CD4-positive, alpha-beta T cell (primary cell): ENCODE results near the gene MRAS. TPM values are rescaled to one million over a fixed set of nuclear protein-coding genes. Genes with fewer than 3 reads are reported as not detected.

Experiments
- ATAC-seq: fragments of 200-7000 bp; cut with Tn5 transposase; one replicate; pipeline ENCODE4 v1.10.0; 2022; ENCODE audit warnings: mild to moderate bottlenecking; ENCODE audit not compliant: poor library complexity
- CTCF ChIA-PET: fragments of 350-600 bp; sonication (Branson Sonifier 250); formaldehyde crosslinking; loops from one replicate; lab custom pipeline; 2021; ENCODE audit warnings: antibody characterized with exemption, inconsistent platforms; lab: Charles Lee
- POLR2A ChIA-PET: fragments of 350-600 bp; sonication (Branson Sonifier 250); formaldehyde crosslinking; loops from one replicate; lab custom pipeline; 2021; ENCODE audit warnings: antibody characterized with exemption, inconsistent platforms; lab: Charles Lee
- DNase-seq, 14 experiments: peaks; one replicate each; pipeline ENCODE4 v3.0.0-alpha.2; 2013 to 2020; ENCODE audit warnings: mixed read lengths in 2 of 14
- H3K27ac ChIP-seq, 2 donors: one replicate each; pipeline versions ENCODE4 v1.5.1 to v1.7.0; 2013; ENCODE audit warnings: low read length in 2 of 2, low read depth in 1 of 2, mild to moderate bottlenecking in 1 of 2
- H3K27me3 ChIP-seq, 2 experiments: 1 replicate in 1 of 2; 2 replicates in 1 of 2; pipeline versions ENCODE4 v1.6.1 to v1.7.0; 2013; ENCODE audit warnings: low read length in 2 of 2, control low read depth in 1 of 2, mild to moderate bottlenecking in 1 of 2, moderate library complexity in 1 of 2; ENCODE audit not compliant: insufficient read depth in 2 of 2, control insufficient read depth in 1 of 2
- H3K36me3 ChIP-seq: one replicate; pipeline ENCODE4 v1.6.1; 2013; ENCODE audit warnings: low read length, control low read depth; ENCODE audit not compliant: insufficient read depth
- H3K4me1 ChIP-seq: one replicate; pipeline ENCODE4 v1.6.1; 2013; ENCODE audit warnings: low read length, control low read depth; ENCODE audit not compliant: insufficient read depth
- H3K4me3 ChIP-seq: one replicate; pipeline ENCODE4 v1.5.1; 2013; ENCODE audit warnings: mild to moderate bottlenecking, low read length, moderate library complexity
- H3K9me3 ChIP-seq, 2 experiments: 1 replicate in 1 of 2; 2 replicates in 1 of 2; pipeline versions ENCODE4 v1.6.1 to v1.7.0; 2013; ENCODE audit warnings: low read length in 2 of 2, mild to moderate bottlenecking in 2 of 2, control low read depth in 1 of 2, moderate library complexity in 1 of 2; ENCODE audit not compliant: control insufficient read depth in 1 of 2, insufficient read depth in 1 of 2
- H3K27ac Mint-ChIP-seq: one replicate; pipeline ENCODE4 v1.8.0; 2020; ENCODE audit warnings: mixed read lengths
- H3K27me3 Mint-ChIP-seq: one replicate; pipeline ENCODE4 v1.8.0; 2021; ENCODE audit warnings: mixed read lengths
- H3K36me3 Mint-ChIP-seq: one replicate; pipeline ENCODE4 v1.8.0; 2021; ENCODE audit warnings: low read depth, mixed read lengths
- H3K4me1 Mint-ChIP-seq: one replicate; pipeline ENCODE4 v1.8.0; 2021; ENCODE audit warnings: low read depth, mixed read lengths
- H3K4me3 Mint-ChIP-seq: one replicate; pipeline ENCODE4 v1.8.0; 2020; ENCODE audit warnings: mild to moderate bottlenecking, mixed read lengths
- H3K9me3 Mint-ChIP-seq: one replicate; pipeline ENCODE4 v1.8.0; 2020; ENCODE audit warnings: mixed read lengths
- intact Hi-C, 2 experiments: fragments of 100-400 bp; cut with DNase I in 1 of 2; cut with micrococcal nuclease in 1 of 2; formaldehyde crosslinking; loops; one replicate each; pipeline versions ENCODE4 v1.15.1 to v1.9.0; 2023 to 2025; cut with DNase I, micrococcal nuclease
- total RNA-seq, 174 experiments: library from RNA in 2 of 174; stranded (reverse) in 2 of 174; gene quantifications; one replicate each; pipeline ENCODE4 v1.2.3 and lab custom pipeline; 2021 to 2026
- TF ChIP-seq, protein P1 (sequence below): fragments of 200-600 bp; IDR thresholded peaks from one replicate; pipeline ENCODE4 v1.8.0; 2022; ENCODE audit warnings: antibody characterized with exemption, mild to moderate bottlenecking

MRAS gene
- total RNA-seq, 2 experiments from 2014 or later, result 0.45 to 0.47 TPM

DNA sequence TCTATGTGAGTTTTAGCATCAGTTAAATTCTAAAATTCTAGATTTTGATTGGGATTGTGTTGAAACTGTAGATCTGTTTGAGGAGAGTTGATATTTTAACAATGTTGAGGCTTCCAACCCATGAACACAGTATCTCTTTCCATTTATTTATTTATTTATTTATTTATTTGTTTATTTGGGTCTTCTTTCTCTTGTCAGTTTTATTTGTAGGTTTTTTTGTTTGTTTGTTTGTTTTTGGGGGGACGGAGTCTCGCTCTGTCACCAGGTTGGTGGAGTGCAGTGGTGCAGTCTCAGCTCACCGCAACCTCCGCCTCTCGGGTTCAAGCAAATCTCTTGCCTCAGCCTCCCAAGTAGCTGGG, 25.3 kb downstream of the MRAS start:
- POLR2A ChIA-PET, result no interaction called here
- no peaks in the 10 kb centered on the region for H3K9me3 ChIP-seq
- H3K27me3 ChIP-seq, result peaks cover 0 to 2% of the 10 kb centered on the region in 2 experiments
- no peaks in the 10 kb centered on the region for H3K36me3 ChIP-seq
- Mint-ChIP-seq H3K4me1 (no peaks in the 10 kb centered on the region), H3K4me3 (no peak overlapping the region), H3K27me3 (peaks cover 7% of the 10 kb centered on the region), H3K9me3 (no peaks in the 10 kb centered on the region), H3K36me3 (no peaks in the 10 kb centered on the region), H3K27ac (no peak overlapping the region)
- ATAC-seq (no peak), DNase-seq (no peak)
- no peak overlapping the region for H3K27ac ChIP-seq
- TF ChIP-seq, protein P1, sequence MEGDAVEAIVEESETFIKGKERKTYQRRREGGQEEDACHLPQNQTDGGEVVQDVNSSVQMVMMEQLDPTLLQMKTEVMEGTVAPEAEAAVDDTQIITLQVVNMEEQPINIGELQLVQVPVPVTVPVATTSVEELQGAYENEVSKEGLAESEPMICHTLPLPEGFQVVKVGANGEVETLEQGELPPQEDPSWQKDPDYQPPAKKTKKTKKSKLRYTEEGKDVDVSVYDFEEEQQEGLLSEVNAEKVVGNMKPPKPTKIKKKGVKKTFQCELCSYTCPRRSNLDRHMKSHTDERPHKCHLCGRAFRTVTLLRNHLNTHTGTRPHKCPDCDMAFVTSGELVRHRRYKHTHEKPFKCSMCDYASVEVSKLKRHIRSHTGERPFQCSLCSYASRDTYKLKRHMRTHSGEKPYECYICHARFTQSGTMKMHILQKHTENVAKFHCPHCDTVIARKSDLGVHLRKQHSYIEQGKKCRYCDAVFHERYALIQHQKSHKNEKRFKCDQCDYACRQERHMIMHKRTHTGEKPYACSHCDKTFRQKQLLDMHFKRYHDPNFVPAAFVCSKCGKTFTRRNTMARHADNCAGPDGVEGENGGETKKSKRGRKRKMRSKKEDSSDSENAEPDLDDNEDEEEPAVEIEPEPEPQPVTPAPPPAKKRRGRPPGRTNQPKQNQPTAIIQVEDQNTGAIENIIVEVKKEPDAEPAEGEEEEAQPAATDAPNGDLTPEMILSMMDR, result no peak
- intact Hi-C loops, result no loop called here
- CTCF ChIA-PET, result no interaction called here
- no peaks in the 10 kb centered on the region for H3K4me1 ChIP-seq
- no peak overlapping the region for H3K4me3 ChIP-seq

DNA sequence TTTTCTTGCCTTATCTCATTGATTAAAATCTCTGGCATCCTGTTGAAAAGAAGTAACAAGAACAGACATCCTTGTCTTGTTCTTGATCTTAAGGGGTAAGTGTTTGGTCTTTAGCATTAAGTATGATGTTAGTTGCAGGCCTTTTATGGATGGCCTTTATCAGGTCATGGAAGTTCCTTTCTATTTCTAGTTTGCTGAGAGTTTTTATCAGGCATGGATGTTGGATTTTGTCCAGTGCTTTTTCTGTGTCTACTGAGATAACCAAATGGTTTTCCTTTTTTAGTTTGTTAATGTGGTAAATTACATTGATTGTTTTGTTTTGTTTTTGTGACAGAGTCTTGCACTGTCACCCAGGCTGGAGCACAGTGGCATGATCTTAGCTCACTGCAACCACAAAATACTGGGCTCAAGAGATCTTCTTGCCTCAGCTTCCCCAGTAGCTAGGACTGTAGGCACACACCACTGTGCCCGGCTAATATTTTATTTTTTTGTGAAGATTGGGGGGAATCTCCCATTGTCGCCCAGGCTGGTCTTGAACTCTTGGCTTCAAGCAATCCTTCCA, 26.3 kb downstream of the MRAS start:
- ATAC-seq, result no peak
- no peak overlapping the region for H3K27ac ChIP-seq
- no peaks in the 10 kb centered on the region for H3K36me3 ChIP-seq
- H3K9me3 ChIP-seq, result no peaks in the 10 kb centered on the region
- no peaks in the 10 kb centered on the region for H3K36me3 Mint-ChIP-seq
- no peak overlapping the region for H3K4me3 ChIP-seq
- no peak for DNase-seq
- H3K4me3 Mint-ChIP-seq, result no peak overlapping the region
- CTCF ChIA-PET, result no interaction called here
- TF ChIP-seq, protein P1, result no peak
- no peak overlapping the region for H3K27ac Mint-ChIP-seq
- H3K4me1 Mint-ChIP-seq, result no peaks in the 10 kb centered on the region
- H3K9me3 Mint-ChIP-seq, result no peaks in the 10 kb centered on the region
- H3K27me3 Mint-ChIP-seq, result peaks cover 7% of the 10 kb centered on the region
- POLR2A ChIA-PET, result no interaction called here
- H3K27me3 ChIP-seq, result peaks cover 0 to 2% of the 10 kb centered on the region in 2 experiments
- no peaks in the 10 kb centered on the region for H3K4me1 ChIP-seq
- intact Hi-C loops, result no loop called here

DNA sequence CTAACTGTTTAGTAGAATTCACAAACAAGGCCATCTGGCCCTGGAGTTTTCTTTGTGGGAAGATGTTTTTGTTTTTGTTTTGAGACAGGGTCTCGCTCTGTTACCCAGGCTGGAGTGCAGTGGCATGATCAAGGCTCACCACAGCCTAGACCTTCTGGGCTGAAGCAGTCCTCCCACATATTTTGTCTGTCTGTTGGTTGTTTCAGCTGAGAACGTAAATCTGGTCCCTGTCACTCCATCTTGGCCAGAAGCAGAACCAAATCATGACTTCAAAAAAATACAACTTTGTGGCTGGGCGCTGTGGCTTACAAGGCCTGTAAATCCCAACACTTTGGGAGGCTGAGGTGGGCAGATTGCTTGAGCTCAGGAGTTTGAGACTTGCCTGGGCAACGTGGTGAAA, 27.1 kb downstream of the MRAS start:
- no peaks in the 10 kb centered on the region for H3K9me3 Mint-ChIP-seq
- no peak overlapping the region for H3K4me3 Mint-ChIP-seq
- TF ChIP-seq, protein P1, result no peak
- DNase-seq (no peak), ATAC-seq (no peak)
- Histone ChIP-seq H3K9me3 (no peaks in the 10 kb centered on the region), H3K27me3 (peaks cover 0 to 1% of the 10 kb centered on the region in 2 experiments), H3K36me3 (no peaks in the 10 kb centered on the region), H3K4me1 (no peaks in the 10 kb centered on the region), H3K4me3 (no peak overlapping the region), H3K27ac (no peak overlapping the region)
- POLR2A ChIA-PET, result no interaction called here
- H3K27me3 Mint-ChIP-seq, result peaks cover 7% of the 10 kb centered on the region
- intact Hi-C loops, result no loop called here
- no peaks in the 10 kb centered on the region for H3K36me3 Mint-ChIP-seq
- H3K4me1 Mint-ChIP-seq, result no peaks in the 10 kb centered on the region
- CTCF ChIA-PET, result no interaction called here
- no peak overlapping the region for H3K27ac Mint-ChIP-seq
